Peyer's patch (tissue), 4 donors: ENCODE measurements around the gene MIA. TPM values are rescaled to one million over a fixed set of nuclear protein-coding genes. Genes with fewer than 3 reads are reported as not detected.

Experiments
- DNase-seq, 3 donors: peaks; one replicate each; pipeline ENCODE4 v3.0.0-alpha.2; 2017 to 2019
- H3K27ac ChIP-seq, 4 donors: fragments of 200-600 bp; sonication (generic); one replicate each; pipeline ENCODE4 v1.5.1; 2016 to 2019
- H3K27me3 ChIP-seq, 2 donors: fragments of 200-600 bp; sonication (generic); one replicate each; pipeline ENCODE4 v1.5.1; 2019
- H3K36me3 ChIP-seq, 3 donors: fragments of 200-600 bp; sonication (generic); one replicate each; pipeline ENCODE4 v1.5.1; 2016 to 2019
- H3K4me1 ChIP-seq, 4 donors: fragments of 200-600 bp; sonication (generic); one replicate each; pipeline ENCODE4 v1.5.1; 2016 to 2019
- H3K4me3 ChIP-seq, 4 donors: fragments of 200-600 bp; sonication (generic); 1 replicate in 3 of 4; 2 replicates in 1 of 4; pipeline ENCODE4 v1.5.1; 2016 to 2019; ENCODE audit warnings: mild to moderate bottlenecking in 1 of 4
- H3K9me3 ChIP-seq, 4 donors: fragments of 200-600 bp; sonication (generic); one replicate each; pipeline ENCODE4 v1.5.1; 2016 to 2019; ENCODE audit warnings: mild to moderate bottlenecking in 1 of 4
- POLR2A ChIP-seq, 2 donors: fragments of 450-650 bp; IDR thresholded peaks; one replicate each; pipeline ENCODE4 v1.5.1; 2017; ENCODE audit warnings: antibody characterized with exemption in 2 of 2, mild to moderate bottlenecking in 2 of 2, moderate library complexity in 2 of 2
- total RNA-seq, 4 donors: library from RNA; depleted of rRNA; stranded (reverse); fragments of >200 nt; gene quantifications; one replicate each; pipeline ENCODE4 v1.1.0, GENCODE V29; 2016
- TF ChIP-seq, protein P1 (sequence below), 6 experiments: fragments of 450-650 bp in 4 of 6; fragments of 200-600 bp in 2 of 6; sonication (generic) in 1 of 6; IDR thresholded peaks; one replicate each; pipeline ENCODE4 v1.5.1; 2017 to 2019; ENCODE audit warnings: antibody characterized with exemption in 6 of 6, mild to moderate bottlenecking in 3 of 6, moderate library complexity in 1 of 6

Gene MIA
- total RNA-seq, 4 donors from 2014 or later, result 4.0 TPM; not detected in 3

DNA sequence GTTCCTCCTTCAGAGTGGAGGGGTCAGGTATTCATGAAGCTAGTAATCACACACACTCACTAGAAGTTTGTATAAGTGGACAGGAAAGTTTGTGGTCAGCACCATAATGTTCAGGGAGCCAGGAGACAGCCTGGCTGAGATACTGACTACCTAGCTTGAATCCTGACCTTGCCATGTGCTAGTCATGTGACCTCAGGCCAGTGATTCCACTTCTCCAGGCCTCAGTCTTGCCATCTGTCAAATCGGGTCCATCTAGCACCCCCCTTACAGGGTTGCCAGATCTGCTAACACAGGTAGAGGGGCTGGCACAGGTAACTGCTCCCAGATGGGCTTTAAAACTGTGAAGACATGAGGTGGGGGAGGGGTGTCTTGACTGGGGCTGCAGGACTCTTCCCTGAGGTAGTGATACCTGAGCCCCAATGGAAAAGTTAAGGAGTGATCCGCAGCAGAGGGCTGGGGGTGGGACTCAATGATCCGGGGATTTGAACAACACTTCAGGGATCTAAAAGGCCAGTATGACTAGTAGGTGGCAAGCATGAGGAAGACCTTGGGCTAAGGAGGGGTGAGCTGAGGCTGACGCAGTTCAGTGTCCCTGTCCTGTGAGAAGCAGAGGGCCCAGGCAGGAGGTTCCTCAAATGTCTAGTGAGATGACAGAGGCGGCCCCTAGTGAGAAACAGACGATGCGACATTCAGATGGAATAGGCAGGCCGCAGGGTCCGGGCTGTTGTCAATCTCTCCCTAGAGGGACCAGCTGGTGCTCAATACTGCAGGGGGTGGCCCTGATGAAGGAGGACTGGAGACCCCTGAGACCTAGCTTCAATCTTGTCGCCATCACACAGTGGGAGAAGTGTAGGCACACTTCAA lies 33.6 kb upstream of the MIA start:
- Histone ChIP-seq H3K4me1 (peaks cover 0 to 11% (median 0%) of the 10 kb centered on the region in 4 donors), H3K4me3 (no peak overlapping the region), H3K27me3 (no peaks in the 10 kb centered on the region), H3K36me3 (peaks cover 0 to 38% (median 0%) of the 10 kb centered on the region in 3 donors), H3K27ac (peak overlapping the region in 1 of 4 donors; percentile 23), H3K9me3 (no peaks in the 10 kb centered on the region)
- DNase-seq, result no peak
- TF ChIP-seq, protein P1, sequence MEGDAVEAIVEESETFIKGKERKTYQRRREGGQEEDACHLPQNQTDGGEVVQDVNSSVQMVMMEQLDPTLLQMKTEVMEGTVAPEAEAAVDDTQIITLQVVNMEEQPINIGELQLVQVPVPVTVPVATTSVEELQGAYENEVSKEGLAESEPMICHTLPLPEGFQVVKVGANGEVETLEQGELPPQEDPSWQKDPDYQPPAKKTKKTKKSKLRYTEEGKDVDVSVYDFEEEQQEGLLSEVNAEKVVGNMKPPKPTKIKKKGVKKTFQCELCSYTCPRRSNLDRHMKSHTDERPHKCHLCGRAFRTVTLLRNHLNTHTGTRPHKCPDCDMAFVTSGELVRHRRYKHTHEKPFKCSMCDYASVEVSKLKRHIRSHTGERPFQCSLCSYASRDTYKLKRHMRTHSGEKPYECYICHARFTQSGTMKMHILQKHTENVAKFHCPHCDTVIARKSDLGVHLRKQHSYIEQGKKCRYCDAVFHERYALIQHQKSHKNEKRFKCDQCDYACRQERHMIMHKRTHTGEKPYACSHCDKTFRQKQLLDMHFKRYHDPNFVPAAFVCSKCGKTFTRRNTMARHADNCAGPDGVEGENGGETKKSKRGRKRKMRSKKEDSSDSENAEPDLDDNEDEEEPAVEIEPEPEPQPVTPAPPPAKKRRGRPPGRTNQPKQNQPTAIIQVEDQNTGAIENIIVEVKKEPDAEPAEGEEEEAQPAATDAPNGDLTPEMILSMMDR (IDR thresholded peaks at IDR 0.05), result no peak
- TF ChIP-seq POLR2A (IDR thresholded peaks at IDR 0.05), result no peak

DNA sequence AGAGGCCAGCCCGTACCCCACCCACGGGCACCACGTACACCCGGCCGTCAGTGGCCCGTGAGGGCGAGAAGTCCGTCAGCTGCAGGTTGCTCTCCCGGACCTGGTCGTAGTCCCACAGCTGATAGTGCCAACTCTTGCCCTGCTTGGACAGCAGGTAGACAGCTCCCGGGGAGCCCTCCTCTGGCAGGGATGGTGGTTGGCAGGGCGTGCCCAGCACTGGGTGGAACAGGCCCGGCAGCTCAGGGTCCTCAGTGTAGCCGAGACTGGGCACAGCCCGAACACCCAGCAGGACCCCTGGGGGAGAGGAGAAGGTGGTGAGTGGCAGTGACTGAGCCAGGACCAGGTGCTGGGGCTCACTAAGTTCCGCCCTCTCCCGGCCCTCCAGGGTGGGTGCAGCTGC lies 32.8 kb upstream of the MIA start:
- H3K27ac ChIP-seq, result no peak overlapping the region
- no peak for DNase-seq

DNA sequence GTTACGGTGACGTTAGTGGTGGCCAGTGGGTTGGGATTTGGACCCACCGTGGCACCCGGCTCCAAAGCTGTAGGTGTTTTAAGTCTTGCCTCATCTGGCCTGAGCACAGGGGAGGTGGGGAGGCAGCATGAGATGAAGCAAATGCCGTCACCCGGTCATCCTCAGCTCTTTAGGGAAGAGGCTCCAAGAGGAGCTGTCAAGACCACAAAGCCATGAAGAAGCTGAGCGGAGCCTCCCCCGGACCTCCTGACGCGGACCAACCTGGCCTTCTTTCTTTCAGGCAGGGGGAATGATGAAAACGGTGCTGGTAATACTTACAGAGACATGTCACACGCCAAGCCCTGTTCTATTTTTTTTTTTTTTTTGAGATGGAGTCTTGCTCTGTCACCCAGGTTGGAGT lies 32.4 kb upstream of the MIA start:
- no peak for DNase-seq
- peaks cover 0 to 27% (median 0%) of the 10 kb centered on the region in 3 donors for H3K36me3 ChIP-seq
- no peak overlapping the region for H3K27ac ChIP-seq
- TF ChIP-seq, protein P1 (IDR thresholded peaks at IDR 0.05), result no peak
- no peak for TF ChIP-seq POLR2A (IDR thresholded peaks at IDR 0.05)
- peaks cover 0 to 6% (median 0%) of the 10 kb centered on the region in 4 donors for H3K4me1 ChIP-seq
- H3K9me3 ChIP-seq, result no peaks in the 10 kb centered on the region
- no peaks in the 10 kb centered on the region for H3K27me3 ChIP-seq
- no peak overlapping the region for H3K4me3 ChIP-seq

More for the DNA sequence above, 32.8 kb upstream of the MIA start:
- Histone ChIP-seq H3K4me3 (no peak overlapping the region), H3K36me3 (peaks cover 0 to 31% (median 0%) of the 10 kb centered on the region in 3 donors), H3K4me1 (peaks cover 0 to 10% (median 0%) of the 10 kb centered on the region in 4 donors), H3K9me3 (no peaks in the 10 kb centered on the region), H3K27me3 (no peaks in the 10 kb centered on the region)
- TF ChIP-seq, protein P1 (IDR thresholded peaks at IDR 0.05), result peak in 1 of 6 experiments; percentile 7
- no peak for TF ChIP-seq POLR2A (IDR thresholded peaks at IDR 0.05)

DNA sequence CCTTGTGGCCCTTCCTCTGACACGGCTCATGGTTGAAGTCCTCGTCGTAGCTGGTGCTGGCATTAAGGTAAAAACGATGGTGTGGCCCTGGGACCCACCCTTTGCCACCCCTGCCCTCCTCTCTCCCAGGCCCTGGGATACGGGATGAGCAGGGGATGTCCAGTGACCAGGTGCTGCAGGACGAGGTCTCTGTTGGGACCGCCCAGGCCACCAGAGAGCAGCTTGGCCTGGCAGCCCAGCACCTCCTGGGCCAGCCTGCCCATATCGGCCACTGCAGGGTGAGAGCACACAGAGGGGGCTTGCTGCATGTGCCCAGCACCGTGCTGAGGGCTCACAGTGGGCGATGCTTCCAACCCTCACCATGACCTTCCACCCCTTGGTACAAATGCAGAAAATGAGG lies 31.4 kb upstream of the MIA start:
- Histone ChIP-seq H3K27ac (no peak overlapping the region), H3K4me3 (no peak overlapping the region), H3K9me3 (no peaks in the 10 kb centered on the region), H3K4me1 (peaks cover 0 to 5% (median 0%) of the 10 kb centered on the region in 4 donors), H3K36me3 (peaks cover 0 to 17% (median 0%) of the 10 kb centered on the region in 3 donors), H3K27me3 (no peaks in the 10 kb centered on the region)
- DNase-seq, result no peak
- no peak for TF ChIP-seq POLR2A (IDR thresholded peaks at IDR 0.05)
- TF ChIP-seq, protein P1 (IDR thresholded peaks at IDR 0.05), result no peak

DNA sequence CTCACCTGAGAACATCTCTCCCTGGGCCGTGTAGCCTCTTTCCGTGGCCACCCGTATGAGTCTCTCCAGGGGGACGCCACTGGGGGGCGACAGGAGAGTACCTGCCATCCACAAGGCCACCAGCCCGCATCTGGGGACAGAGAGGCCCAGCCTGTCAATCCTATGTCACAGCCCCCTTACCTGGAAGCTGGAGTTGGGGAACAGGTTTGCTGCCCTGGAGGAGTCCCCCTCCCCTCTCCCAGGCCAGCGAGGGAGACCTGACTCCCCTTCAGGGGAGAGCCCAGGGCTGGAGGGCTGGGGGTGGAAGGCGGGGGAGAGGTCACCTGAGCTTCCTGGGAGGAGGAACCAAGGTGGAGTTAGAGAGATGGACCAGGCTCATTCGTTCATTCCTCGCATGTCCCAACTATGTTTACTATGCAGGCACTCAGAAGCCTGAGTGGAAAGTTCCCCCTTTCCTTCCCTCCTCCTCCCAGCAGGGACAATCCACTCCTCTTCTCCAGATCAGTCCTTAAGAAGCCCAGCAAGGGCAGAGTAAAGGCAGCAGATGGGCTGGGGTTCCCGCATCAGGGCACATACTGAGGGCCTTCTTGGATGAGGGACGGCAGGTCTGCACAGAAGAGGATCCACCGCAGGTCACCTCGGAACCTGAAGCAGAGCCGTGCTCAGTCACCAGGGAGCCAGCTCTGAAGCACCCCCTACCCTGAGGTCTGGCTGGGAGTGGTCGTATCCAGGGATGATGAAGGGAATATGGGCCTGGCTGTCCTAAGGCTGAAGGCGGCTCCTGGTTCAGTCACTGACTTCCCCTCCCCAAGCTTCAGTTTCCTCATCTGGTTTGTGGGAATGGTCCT lies 30.5 kb upstream of the MIA start:
- no peak for DNase-seq
- Histone ChIP-seq H3K36me3 (peaks cover 0 to 8% (median 0%) of the 10 kb centered on the region in 3 donors), H3K4me3 (no peak overlapping the region), H3K9me3 (no peaks in the 10 kb centered on the region), H3K27ac (no peak overlapping the region), H3K27me3 (no peaks in the 10 kb centered on the region), H3K4me1 (peaks cover 0 to 13% (median 2%) of the 10 kb centered on the region in 4 donors)
- TF ChIP-seq POLR2A (IDR thresholded peaks at IDR 0.05), result no peak
- TF ChIP-seq, protein P1 (IDR thresholded peaks at IDR 0.05), result no peak
